ENCODE results near the gene STAM. TPM values are rescaled to one million over a fixed set of nuclear protein-coding genes. Genes with fewer than 3 reads are reported as not detected.

Gene STAM
- 13.1 and 19.4 TPM in 2 replicates for total RNA-seq

DNA sequence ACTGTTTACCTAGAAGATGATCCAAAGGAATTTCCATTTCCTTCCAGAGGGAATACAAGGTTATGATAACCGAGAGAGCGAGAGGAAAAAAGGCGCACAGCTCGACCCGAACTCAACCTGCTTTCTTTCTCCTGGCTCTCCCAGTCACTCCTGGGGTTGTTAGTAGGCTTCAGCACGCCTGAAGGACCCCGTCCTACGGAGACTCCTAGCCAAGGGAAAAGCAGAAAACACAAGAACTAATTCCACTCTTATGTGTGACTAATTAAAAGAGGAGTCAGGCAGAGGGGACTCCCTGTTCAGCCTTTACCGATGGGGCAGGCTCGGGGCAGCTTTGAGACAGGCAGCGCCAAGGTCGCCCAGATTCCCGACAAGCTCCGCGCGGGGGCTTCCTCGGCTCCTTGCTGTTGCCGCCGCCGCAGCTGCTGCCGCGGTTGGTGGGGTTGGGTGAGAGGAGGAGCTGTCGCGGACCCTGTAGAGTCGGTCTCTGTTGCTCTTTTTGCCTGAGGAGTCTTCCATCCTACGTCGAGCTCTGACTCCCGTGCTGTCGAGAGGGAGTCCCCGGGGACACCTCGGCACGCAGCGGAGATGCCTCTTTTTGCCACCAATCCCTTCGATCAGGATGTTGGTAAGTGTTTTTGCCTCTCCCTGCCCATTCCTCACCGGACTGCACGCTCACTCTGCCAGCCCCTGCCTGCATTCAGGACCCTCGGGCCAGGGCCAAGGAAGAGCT is at the start of gene STAM:
Gene STAM, plus strand, starts transcription at position 397 of the 730 bp plus-strand sequence. Its CDS starts 189 bp downstream, at position 586.

DNA sequence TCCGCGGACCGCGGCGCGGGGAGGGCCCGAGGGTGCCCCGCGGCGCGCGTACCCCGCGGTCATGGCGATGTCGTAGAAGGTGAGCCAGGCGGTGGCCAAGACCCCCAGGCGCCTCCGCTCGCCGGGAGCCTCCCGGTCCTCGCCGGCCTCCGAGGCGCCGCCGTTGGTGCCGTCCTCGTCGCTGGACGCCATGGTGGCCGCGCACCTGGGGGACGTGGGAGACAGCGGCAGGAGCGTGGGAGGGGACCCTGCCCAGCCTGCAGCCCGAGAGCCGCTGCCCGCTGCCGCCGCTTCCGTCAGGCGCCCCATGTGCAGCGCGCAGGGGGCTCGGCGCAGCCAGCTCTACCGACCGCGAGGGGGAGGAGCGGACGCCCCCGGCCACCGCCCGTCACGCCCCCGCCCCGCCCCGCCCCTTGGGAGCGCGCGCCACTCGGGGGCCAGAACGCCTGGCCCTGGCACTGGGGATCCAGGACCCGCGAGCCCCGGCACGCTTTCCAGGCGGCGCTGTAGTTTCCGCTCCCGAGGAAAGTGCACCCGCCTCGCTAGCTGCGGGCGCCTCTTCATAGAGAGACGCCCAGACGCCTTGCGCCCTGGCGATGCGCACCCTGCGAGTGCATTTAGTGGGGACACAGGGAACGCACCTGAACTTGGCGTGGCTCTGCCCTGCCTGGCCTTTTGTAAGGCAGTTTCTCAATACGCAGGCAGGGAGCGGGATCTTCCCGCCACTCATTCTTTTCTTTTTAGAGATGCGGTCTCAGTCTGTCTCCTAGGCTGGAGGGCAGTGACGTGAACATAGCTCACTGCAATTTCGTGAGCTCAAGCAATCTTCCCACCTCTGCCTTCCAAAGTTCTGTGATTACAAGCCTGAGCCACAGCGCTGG is 26.7 kb upstream of the STAM start, which contains the start of gene HACD1:
Gene HACD1, minus strand, starts transcription at position 344 of the 881 bp plus-strand sequence. Its CDS starts 35 bp downstream, at position 309.

DNA sequence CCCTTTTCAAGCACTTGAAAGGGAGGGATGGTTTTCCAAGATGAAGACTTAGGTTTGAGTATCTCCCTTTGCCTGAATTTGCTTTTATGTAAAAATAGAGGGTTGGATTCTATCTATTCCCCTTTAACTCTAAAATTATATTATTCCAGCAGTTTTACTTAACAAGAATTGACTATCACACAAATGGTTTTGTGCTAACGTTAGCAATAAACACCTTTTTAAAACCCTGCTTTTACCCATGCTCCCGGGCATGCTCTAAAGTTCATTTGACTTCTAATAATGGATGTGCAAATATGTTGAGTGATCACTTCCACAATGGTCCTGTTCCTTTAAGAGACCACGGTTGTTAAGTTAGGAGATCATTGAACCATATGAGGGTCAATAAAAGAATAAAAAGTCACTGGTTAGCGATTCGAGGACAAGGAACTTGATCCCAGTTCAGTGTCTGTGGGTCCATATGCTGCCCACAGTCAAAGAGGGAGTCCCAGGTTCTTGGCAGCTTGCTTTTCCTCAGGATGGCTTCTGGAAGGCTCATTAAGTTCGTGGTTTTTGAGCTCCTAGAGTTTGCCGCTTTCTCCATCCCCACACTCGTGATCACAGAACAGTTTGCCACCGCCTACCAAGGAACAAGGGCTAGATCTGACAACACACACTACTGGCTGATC is 108.0 kb downstream of the STAM start, which contains the start of gene TMEM236:
Gene TMEM236, plus strand, starts transcription at position 421 of the 665 bp plus-strand sequence. Its CDS starts 95 bp downstream, at position 516.

Other genes with a start within 250 kb of the STAM start
- under 0.01 TPM in 1 of 2 replicates, not detected in the other for gene ST8SIA6, start 189.6 kb upstream of the STAM start, total RNA-seq
- gene HACD1, start 26.8 kb upstream of the STAM start, total RNA-seq, result 5.8 and 20.6 TPM in 2 replicates
- gene TMEM236, start 108.0 kb downstream of the STAM start, total RNA-seq, result under 0.01 TPM in 1 of 2 replicates, not detected in the other
- gene MRC1, start 165.2 kb downstream of the STAM start, total RNA-seq, result not detected in 2 replicates

Data from bronchial smooth muscle cell (primary cell).